HL-60 (cell line): ENCODE measurements around the gene GATA1.

Source experiments
- DNase-seq, 2 experiments: peaks; one replicate each; pipeline ENCODE4 v3.0.0-alpha.2; 2010 to 2020; ENCODE audit warnings: low read depth in 1 of 2, low spot score in 1 of 2
- H3K27ac ChIP-seq: fragments of 250-450 bp; sonication (Bioruptor Pico); replicated peaks from 2 replicates; pipeline ENCODE4 v1.5.1; 2020; ENCODE audit warnings: mild to moderate bottlenecking, moderate library complexity
- H3K27me3 ChIP-seq: fragments of 250-450 bp; sonication (Bioruptor Pico); 2 replicates; pipeline ENCODE4 v1.5.1; 2021; ENCODE audit warnings: mild to moderate bottlenecking, moderate library complexity; ENCODE audit not compliant: insufficient read depth, poor library complexity, severe bottlenecking
- H3K4me3 ChIP-seq: replicated peaks from 2 replicates; pipeline ENCODE4 v1.5.1; 2011; ENCODE audit warnings: mild to moderate bottlenecking, control low read depth, low read length; ENCODE audit not compliant: insufficient read depth
- GABPA ChIP-seq: IDR thresholded peaks from 2 replicates; pipeline ENCODE4 v1.6.1; 2012; ENCODE audit warnings: low read depth
- POLR2AphosphoS5 ChIP-seq: IDR thresholded peaks from 2 replicates; pipeline ENCODE4 v1.6.1; 2012; ENCODE audit warnings: low read depth
- REST ChIP-seq: IDR thresholded peaks from 2 replicates; pipeline ENCODE4 v1.6.1; 2012; ENCODE audit warnings: low read depth; ENCODE audit not compliant: insufficient replicate concordance
- SPI1 ChIP-seq: IDR thresholded peaks from 2 replicates; pipeline ENCODE4 v1.6.1; 2012; ENCODE audit warnings: low read depth, mild to moderate bottlenecking, borderline replicate concordance
- TF ChIP-seq, protein P1 (sequence below): IDR thresholded peaks from one replicate; pipeline ENCODE4 v1.5.1; 2011; ENCODE audit warnings: low read length, control low read depth, inconsistent platforms; ENCODE audit not compliant: insufficient read depth

The GATA1 gene

GRCh38 chrX:48793935-48794334 lies 7.5 kb downstream of the GATA1 start:
- Histone ChIP-seq H3K27ac (no peak overlapping the region), H3K27me3 (no peaks in the 10 kb centered on the region), H3K4me3 (no peak overlapping the region)
- no peak for DNase-seq
- TF ChIP-seq SPI1, result no peak
- no peak for TF ChIP-seq REST
- TF ChIP-seq GABPA, result no peak
- TF ChIP-seq, protein P1, sequence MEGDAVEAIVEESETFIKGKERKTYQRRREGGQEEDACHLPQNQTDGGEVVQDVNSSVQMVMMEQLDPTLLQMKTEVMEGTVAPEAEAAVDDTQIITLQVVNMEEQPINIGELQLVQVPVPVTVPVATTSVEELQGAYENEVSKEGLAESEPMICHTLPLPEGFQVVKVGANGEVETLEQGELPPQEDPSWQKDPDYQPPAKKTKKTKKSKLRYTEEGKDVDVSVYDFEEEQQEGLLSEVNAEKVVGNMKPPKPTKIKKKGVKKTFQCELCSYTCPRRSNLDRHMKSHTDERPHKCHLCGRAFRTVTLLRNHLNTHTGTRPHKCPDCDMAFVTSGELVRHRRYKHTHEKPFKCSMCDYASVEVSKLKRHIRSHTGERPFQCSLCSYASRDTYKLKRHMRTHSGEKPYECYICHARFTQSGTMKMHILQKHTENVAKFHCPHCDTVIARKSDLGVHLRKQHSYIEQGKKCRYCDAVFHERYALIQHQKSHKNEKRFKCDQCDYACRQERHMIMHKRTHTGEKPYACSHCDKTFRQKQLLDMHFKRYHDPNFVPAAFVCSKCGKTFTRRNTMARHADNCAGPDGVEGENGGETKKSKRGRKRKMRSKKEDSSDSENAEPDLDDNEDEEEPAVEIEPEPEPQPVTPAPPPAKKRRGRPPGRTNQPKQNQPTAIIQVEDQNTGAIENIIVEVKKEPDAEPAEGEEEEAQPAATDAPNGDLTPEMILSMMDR, result no peak
- TF ChIP-seq POLR2AphosphoS5, result no peak

- TF ChIP-seq, protein P1, result no peak
- TF ChIP-seq REST (no peak), GABPA (no peak), POLR2AphosphoS5 (no peak), SPI1 (no peak)
- no peak for DNase-seq
- Histone ChIP-seq H3K4me3 (no peak overlapping the region), H3K27ac (no peak overlapping the region), H3K27me3 (no peaks in the 10 kb centered on the region)
Observed at GRCh38 chrX:48794340-48794910, 8.0 kb downstream of the GATA1 start.

DNA sequence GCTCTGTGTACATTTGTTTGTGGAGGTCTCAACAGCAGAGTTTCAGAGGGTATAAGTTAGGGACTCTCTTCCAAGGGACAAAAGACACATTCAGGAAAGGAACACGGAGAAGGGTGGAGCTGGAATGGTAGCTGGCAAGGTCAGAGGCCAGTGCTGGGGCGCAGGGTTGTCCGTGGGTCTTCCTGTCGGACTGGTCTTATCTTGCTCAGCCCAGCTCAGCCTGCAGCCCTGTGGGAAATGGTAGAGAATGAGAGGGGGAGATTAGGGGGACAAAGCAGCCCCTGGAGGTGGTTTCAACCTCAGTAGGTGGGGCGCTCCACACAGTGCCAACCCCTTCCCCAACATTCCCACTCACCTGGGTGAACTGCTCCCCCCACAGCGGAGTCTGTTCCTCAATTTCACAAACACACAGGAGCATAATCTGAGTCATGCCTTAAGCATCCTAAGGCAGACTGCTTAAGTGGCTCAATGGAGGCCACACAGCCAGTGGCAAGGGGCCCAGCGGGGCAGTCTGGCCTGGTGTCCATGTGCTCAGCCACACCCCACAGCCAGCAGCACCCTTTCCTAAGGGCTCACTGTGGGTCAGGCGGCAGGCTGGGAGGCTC lies 8.6 kb downstream of the GATA1 start:
- H3K4me3 ChIP-seq, result no peak overlapping the region
- TF ChIP-seq SPI1 (no peak), POLR2AphosphoS5 (no peak), GABPA (no peak), REST (no peak)
- TF ChIP-seq, protein P1, result no peak
- no peaks in the 10 kb centered on the region for H3K27me3 ChIP-seq
- no peak for DNase-seq
- no peak overlapping the region for H3K27ac ChIP-seq
